Measurements from ENCODE around the gene ZNF606.

Gene ZNF606

DNA sequence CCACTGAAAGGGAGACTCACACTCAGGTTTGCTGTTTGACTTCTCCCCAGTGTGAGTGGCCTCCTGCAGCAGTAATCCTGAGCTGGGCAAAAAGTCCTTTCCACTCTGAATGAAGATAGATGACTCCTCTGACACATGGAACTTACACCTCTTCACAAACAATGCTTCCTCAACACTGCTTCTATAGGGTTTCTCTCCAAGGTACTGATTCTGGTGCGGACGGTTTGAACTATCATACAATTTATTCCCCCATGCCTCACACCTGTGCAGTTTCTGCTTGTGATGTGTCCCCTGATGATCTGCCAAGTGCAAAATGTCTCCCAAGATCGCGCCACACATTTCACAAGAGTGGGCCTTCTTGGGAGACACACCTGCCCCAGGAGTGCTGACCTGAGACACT lies 75.0 kb downstream of the ZNF606 start:
- Histone ChIP-seq H3K27me3 (no peaks in the 10 kb centered on the region), H3K36me3 (peaks cover 7% of the 10 kb centered on the region), H3K4me1 (ENCODE audit: control insufficient read depth in 1 of 2, insufficient read depth in 1 of 2, low read depth in 1 of 2, low read length in 1 of 2) (no peaks in the 10 kb centered on the region), H3K27ac (no peak overlapping the region), H3K4me3 (ENCODE audit: low read depth in 1 of 2, low read length in 1 of 2) (no peak overlapping the region), H3K9me3 (peaks cover 42% of the 10 kb centered on the region)
- TF ChIP-seq, protein P1, sequence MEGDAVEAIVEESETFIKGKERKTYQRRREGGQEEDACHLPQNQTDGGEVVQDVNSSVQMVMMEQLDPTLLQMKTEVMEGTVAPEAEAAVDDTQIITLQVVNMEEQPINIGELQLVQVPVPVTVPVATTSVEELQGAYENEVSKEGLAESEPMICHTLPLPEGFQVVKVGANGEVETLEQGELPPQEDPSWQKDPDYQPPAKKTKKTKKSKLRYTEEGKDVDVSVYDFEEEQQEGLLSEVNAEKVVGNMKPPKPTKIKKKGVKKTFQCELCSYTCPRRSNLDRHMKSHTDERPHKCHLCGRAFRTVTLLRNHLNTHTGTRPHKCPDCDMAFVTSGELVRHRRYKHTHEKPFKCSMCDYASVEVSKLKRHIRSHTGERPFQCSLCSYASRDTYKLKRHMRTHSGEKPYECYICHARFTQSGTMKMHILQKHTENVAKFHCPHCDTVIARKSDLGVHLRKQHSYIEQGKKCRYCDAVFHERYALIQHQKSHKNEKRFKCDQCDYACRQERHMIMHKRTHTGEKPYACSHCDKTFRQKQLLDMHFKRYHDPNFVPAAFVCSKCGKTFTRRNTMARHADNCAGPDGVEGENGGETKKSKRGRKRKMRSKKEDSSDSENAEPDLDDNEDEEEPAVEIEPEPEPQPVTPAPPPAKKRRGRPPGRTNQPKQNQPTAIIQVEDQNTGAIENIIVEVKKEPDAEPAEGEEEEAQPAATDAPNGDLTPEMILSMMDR (IDR thresholded peaks at IDR 0.05) = no peak

Measured in neutrophil (primary cell).